H1 (cell line): ENCODE data around the gene TOP2B. TPM values are rescaled to one million over a fixed set of nuclear protein-coding genes. Genes with fewer than 3 reads are reported as not detected.

Experiments
- CEBPB ChIP-seq: IDR thresholded peaks from 2 replicates; pipeline ENCODE4 v1.6.1; 2012; ENCODE audit warnings: low read depth, low read length
- CHD2 ChIP-seq: IDR thresholded peaks from 2 replicates; pipeline ENCODE4 v1.6.1; 2012; ENCODE audit warnings: low read length, improper control_type of control experiment
- CREB1 ChIP-seq: IDR thresholded peaks from 2 replicates; pipeline ENCODE4 v1.6.1; 2012; ENCODE audit warnings: inconsistent platforms
- EZH2 ChIP-seq: fragments of 200-600 bp; sonication (generic); IDR thresholded peaks from 2 replicates; pipeline ENCODE4 v1.7.1; 2012; ENCODE audit warnings: low read depth, mild to moderate bottlenecking, moderate library complexity, low read length, inconsistent platforms; ENCODE audit not compliant: severe bottlenecking
- GTF2F1 ChIP-seq: IDR thresholded peaks from 2 replicates; pipeline ENCODE4 v1.6.1; 2012; ENCODE audit warnings: low read depth, low read length, improper control_type of control experiment, borderline replicate concordance
- POLR2AphosphoS5 ChIP-seq: IDR thresholded peaks from 2 replicates; pipeline ENCODE4 v1.6.1; 2011; ENCODE audit warnings: low read depth, low read length
- TCF12 ChIP-seq: IDR thresholded peaks from 2 replicates; pipeline ENCODE4 v1.6.1; 2011; ENCODE audit warnings: low read depth, mild to moderate bottlenecking, low read length
- ZNF274 ChIP-seq: IDR thresholded peaks from 2 replicates; pipeline ENCODE4 v1.7.0; 2012; ENCODE audit warnings: low read length, borderline replicate concordance; ENCODE audit errors: extremely low read depth
- polyA plus RNA-seq, 7 experiments: library from polyadenylated mRNA; depleted of rRNA in 3 of 7; stranded (reverse) in 5 of 7; unstranded in 2 of 7; fragments of >200 nt in 5 of 7; fragments of 200-250 nt in 2 of 7; gene quantifications; 1 replicate in 5 of 7; 2 replicates in 1 of 7; 4 replicates in 1 of 7; pipeline versions ENCODE4 v1.2.1 to v1.2.3, GENCODE V29; 2011 to 2013; ENCODE audit warnings: missing spikeins in 2 of 7, mixed read lengths in 2 of 7
- total RNA-seq: library from RNA; stranded (reverse); fragmentation: NEBNext Ultra II Directional; extraction: Animal tissue kit (Norgen Biotek cat#: 25700); gene quantifications from 2 replicates; pipeline ENCODE4 v1.2.1, GENCODE V29; 2021
- TF ChIP-seq, protein P1 (sequence below): fragments of 300-600 bp; sonication (generic); IDR thresholded peaks from 2 replicates; pipeline ENCODE4 v1.7.1; 2012; ENCODE audit warnings: low read length, moderate library complexity, mild to moderate bottlenecking, inconsistent platforms; ENCODE audit not compliant: insufficient replicate concordance
- TF ChIP-seq, protein P2 (sequence below): IDR thresholded peaks from 2 replicates; pipeline ENCODE4 v1.6.1; 2012; ENCODE audit warnings: inconsistent platforms
- TF ChIP-seq, protein P3 (sequence below): IDR thresholded peaks from 2 replicates; pipeline ENCODE4 v1.6.1; 2012; ENCODE audit warnings: inconsistent platforms

Gene TOP2B
- total and polyA plus RNA-seq, 2 of the 8 experiments (the other 6 are each of a cell fraction or from before 2014, with no cell fraction given), result 34.9 to 206 TPM

DNA sequence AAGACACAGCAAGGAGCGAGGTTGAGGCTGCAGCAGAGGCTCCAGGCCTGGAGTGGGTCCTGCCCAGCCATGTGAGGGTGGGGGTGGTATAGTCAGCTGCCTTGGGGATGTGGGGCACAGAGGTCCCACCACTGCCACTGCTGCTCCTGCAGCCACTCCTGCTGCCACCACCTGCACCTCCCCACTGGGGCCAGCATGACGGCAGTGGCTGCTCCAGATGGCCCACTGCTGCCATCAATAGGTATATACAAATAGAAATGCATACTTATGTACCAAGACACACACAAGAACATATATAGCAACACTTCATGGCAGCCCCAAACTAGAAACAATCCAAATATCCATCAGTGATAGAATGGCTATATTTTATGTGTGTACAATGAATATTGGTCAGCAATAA is 10.0 kb upstream of the TOP2B start (continued):
- TF ChIP-seq, protein P1, sequence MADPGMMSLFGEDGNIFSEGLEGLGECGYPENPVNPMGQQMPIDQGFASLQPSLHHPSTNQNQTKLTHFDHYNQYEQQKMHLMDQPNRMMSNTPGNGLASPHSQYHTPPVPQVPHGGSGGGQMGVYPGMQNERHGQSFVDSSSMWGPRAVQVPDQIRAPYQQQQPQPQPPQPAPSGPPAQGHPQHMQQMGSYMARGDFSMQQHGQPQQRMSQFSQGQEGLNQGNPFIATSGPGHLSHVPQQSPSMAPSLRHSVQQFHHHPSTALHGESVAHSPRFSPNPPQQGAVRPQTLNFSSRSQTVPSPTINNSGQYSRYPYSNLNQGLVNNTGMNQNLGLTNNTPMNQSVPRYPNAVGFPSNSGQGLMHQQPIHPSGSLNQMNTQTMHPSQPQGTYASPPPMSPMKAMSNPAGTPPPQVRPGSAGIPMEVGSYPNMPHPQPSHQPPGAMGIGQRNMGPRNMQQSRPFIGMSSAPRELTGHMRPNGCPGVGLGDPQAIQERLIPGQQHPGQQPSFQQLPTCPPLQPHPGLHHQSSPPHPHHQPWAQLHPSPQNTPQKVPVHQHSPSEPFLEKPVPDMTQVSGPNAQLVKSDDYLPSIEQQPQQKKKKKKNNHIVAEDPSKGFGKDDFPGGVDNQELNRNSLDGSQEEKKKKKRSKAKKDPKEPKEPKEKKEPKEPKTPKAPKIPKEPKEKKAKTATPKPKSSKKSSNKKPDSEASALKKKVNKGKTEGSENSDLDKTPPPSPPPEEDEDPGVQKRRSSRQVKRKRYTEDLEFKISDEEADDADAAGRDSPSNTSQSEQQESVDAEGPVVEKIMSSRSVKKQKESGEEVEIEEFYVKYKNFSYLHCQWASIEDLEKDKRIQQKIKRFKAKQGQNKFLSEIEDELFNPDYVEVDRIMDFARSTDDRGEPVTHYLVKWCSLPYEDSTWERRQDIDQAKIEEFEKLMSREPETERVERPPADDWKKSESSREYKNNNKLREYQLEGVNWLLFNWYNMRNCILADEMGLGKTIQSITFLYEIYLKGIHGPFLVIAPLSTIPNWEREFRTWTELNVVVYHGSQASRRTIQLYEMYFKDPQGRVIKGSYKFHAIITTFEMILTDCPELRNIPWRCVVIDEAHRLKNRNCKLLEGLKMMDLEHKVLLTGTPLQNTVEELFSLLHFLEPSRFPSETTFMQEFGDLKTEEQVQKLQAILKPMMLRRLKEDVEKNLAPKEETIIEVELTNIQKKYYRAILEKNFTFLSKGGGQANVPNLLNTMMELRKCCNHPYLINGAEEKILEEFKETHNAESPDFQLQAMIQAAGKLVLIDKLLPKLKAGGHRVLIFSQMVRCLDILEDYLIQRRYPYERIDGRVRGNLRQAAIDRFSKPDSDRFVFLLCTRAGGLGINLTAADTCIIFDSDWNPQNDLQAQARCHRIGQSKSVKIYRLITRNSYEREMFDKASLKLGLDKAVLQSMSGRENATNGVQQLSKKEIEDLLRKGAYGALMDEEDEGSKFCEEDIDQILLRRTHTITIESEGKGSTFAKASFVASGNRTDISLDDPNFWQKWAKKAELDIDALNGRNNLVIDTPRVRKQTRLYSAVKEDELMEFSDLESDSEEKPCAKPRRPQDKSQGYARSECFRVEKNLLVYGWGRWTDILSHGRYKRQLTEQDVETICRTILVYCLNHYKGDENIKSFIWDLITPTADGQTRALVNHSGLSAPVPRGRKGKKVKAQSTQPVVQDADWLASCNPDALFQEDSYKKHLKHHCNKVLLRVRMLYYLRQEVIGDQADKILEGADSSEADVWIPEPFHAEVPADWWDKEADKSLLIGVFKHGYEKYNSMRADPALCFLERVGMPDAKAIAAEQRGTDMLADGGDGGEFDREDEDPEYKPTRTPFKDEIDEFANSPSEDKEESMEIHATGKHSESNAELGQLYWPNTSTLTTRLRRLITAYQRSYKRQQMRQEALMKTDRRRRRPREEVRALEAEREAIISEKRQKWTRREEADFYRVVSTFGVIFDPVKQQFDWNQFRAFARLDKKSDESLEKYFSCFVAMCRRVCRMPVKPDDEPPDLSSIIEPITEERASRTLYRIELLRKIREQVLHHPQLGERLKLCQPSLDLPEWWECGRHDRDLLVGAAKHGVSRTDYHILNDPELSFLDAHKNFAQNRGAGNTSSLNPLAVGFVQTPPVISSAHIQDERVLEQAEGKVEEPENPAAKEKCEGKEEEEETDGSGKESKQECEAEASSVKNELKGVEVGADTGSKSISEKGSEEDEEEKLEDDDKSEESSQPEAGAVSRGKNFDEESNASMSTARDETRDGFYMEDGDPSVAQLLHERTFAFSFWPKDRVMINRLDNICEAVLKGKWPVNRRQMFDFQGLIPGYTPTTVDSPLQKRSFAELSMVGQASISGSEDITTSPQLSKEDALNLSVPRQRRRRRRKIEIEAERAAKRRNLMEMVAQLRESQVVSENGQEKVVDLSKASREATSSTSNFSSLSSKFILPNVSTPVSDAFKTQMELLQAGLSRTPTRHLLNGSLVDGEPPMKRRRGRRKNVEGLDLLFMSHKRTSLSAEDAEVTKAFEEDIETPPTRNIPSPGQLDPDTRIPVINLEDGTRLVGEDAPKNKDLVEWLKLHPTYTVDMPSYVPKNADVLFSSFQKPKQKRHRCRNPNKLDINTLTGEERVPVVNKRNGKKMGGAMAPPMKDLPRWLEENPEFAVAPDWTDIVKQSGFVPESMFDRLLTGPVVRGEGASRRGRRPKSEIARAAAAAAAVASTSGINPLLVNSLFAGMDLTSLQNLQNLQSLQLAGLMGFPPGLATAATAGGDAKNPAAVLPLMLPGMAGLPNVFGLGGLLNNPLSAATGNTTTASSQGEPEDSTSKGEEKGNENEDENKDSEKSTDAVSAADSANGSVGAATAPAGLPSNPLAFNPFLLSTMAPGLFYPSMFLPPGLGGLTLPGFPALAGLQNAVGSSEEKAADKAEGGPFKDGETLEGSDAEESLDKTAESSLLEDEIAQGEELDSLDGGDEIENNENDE, result no peak
- TF ChIP-seq CHD2 (no peak), TCF12 (no peak), EZH2 (no peak), CREB1 (no peak), GTF2F1 (no peak), ZNF274 (no peak), POLR2AphosphoS5 (no peak), CEBPB (no peak)
- TF ChIP-seq, protein P2, sequence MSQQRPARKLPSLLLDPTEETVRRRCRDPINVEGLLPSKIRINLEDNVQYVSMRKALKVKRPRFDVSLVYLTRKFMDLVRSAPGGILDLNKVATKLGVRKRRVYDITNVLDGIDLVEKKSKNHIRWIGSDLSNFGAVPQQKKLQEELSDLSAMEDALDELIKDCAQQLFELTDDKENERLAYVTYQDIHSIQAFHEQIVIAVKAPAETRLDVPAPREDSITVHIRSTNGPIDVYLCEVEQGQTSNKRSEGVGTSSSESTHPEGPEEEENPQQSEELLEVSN, result no peak
- TF ChIP-seq, protein P3, sequence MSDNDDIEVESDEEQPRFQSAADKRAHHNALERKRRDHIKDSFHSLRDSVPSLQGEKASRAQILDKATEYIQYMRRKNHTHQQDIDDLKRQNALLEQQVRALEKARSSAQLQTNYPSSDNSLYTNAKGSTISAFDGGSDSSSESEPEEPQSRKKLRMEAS, result no peak
